GM04503 (cell line): ENCODE measurements around the gene RBPJ.

Experiments
- DNase-seq: peaks from one replicate; pipeline ENCODE4 v3.0.0-alpha.2; 2012; ENCODE audit warnings: low read depth

The RBPJ gene

GRCh38 chr4:26320538-26321372, at the start of gene RBPJ:
Gene RBPJ (plus strand): TSS chr4:26321014. CDS start chr4:26321029, 15 bp downstream.
- peak; percentile 87 for DNase-seq

GRCh38 chr4:26271703-26272102, 49.1 kb upstream of the RBPJ start:
- DNase-seq: no peak

GRCh38 chr4:26272654-26273615, 47.9 kb upstream of the RBPJ start:
- no peak for DNase-seq

GRCh38 chr4:26273616-26273980, 47.2 kb upstream of the RBPJ start:
- no peak for DNase-seq

- DNase-seq: no peak
Observed at GRCh38 chr4:26275281-26275680, 45.5 kb upstream of the RBPJ start.

GRCh38 chr4:26279446-26279845, 41.4 kb upstream of the RBPJ start:
- no peak for DNase-seq

GRCh38 chr4:26281881-26282280, 38.9 kb upstream of the RBPJ start:
- DNase-seq: no peak

- no peak for DNase-seq
Observed at GRCh38 chr4:26284536-26284935, 36.3 kb upstream of the RBPJ start.

GRCh38 chr4:26285272-26285671, 35.5 kb upstream of the RBPJ start:
- no peak for DNase-seq

GRCh38 chr4:26287756-26288155, 33.1 kb upstream of the RBPJ start:
- no peak for DNase-seq

- peak; percentile 48 for DNase-seq
Observed at GRCh38 chr4:26288355-26288909, 32.4 kb upstream of the RBPJ start.

- DNase-seq: no peak
Observed at GRCh38 chr4:26289401-26289800, 31.4 kb upstream of the RBPJ start.

GRCh38 chr4:26290321-26290720, 30.5 kb upstream of the RBPJ start:
- no peak for DNase-seq

GRCh38 chr4:26294904-26295303, 25.9 kb upstream of the RBPJ start:
- DNase-seq: no peak

GRCh38 chr4:26296021-26296420, 24.8 kb upstream of the RBPJ start:
- no peak for DNase-seq

GRCh38 chr4:26296514-26296913, 24.3 kb upstream of the RBPJ start:
- no peak for DNase-seq

GRCh38 chr4:26297219-26297618, 23.6 kb upstream of the RBPJ start:
- DNase-seq: no peak

- no peak for DNase-seq
Observed at GRCh38 chr4:26298198-26298947, 22.4 kb upstream of the RBPJ start.

GRCh38 chr4:26299254-26299882, 21.4 kb upstream of the RBPJ start:
- DNase-seq: no peak

- no peak for DNase-seq
Observed at GRCh38 chr4:26300314-26301307, 20.2 kb upstream of the RBPJ start.
